GM12801 (cell line): ENCODE data around the gene NR5A2.

ENCODE experiments used
- TF ChIP-seq, protein P1 (sequence below): IDR thresholded peaks from one replicate; pipeline ENCODE4 v1.5.1; 2011; ENCODE audit warnings: control low read depth; ENCODE audit not compliant: insufficient read length; ENCODE audit errors: extremely low read depth

The NR5A2 gene

DNA sequence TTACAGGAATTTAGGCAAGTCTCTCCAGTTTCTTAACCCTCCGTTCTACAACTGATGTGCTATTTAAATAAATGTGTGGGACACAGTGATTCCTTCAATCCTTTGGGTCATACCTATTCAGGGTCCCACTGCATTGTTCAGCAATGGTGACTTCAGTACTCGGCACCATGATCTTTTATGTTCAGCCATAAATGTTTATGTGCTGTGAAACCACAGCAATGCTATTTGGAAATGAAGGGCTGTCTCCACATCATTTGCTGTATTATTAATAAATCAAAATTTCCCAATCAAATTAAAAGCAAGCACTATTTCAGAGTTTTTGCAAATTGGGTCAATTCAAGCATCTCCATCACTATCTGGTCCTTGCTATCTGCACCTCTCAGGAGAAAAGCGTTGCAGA is 84.8 kb downstream of the NR5A2 start:
- TF ChIP-seq, protein P1, sequence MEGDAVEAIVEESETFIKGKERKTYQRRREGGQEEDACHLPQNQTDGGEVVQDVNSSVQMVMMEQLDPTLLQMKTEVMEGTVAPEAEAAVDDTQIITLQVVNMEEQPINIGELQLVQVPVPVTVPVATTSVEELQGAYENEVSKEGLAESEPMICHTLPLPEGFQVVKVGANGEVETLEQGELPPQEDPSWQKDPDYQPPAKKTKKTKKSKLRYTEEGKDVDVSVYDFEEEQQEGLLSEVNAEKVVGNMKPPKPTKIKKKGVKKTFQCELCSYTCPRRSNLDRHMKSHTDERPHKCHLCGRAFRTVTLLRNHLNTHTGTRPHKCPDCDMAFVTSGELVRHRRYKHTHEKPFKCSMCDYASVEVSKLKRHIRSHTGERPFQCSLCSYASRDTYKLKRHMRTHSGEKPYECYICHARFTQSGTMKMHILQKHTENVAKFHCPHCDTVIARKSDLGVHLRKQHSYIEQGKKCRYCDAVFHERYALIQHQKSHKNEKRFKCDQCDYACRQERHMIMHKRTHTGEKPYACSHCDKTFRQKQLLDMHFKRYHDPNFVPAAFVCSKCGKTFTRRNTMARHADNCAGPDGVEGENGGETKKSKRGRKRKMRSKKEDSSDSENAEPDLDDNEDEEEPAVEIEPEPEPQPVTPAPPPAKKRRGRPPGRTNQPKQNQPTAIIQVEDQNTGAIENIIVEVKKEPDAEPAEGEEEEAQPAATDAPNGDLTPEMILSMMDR: no peak

DNA sequence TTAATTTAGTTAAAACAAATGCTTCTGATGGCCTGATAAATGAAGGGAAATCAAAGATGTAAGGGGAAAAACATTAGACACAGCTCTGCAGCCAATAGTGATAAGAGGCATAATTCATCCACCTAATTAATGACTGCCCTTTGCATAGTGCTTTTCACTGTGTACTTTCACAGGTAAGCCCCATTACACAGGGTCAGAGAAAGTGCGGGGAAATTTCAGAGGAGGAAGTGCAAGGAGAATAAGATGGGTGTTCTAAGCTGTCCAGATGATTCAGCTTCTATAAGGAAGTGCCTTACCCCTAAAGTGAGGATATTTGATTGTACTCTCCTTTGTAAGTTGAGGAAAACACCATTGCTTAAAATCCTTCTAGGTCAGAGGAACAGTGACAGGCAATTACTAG is 88.0 kb downstream of the NR5A2 start:
- TF ChIP-seq, protein P1: no peak

DNA sequence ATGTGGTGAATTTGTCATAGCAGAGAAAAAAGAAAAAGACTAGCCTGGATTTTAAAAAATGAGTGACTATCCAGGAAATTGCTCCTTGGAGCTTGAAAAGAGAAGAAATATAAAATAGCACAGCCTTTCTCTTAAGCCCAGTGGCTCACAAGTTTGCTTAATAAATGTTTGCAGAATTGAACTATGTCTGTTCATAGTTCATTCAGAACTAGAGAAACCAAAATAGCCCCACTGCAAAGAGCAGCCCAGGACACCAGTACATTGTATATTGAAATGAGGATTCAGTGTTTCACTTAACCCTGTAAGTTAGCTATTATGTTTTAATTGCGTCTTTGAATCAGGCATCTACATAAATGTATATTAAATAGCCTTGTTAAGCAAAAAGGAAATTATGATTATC is 88.8 kb downstream of the NR5A2 start:
- TF ChIP-seq, protein P1: no peak

DNA sequence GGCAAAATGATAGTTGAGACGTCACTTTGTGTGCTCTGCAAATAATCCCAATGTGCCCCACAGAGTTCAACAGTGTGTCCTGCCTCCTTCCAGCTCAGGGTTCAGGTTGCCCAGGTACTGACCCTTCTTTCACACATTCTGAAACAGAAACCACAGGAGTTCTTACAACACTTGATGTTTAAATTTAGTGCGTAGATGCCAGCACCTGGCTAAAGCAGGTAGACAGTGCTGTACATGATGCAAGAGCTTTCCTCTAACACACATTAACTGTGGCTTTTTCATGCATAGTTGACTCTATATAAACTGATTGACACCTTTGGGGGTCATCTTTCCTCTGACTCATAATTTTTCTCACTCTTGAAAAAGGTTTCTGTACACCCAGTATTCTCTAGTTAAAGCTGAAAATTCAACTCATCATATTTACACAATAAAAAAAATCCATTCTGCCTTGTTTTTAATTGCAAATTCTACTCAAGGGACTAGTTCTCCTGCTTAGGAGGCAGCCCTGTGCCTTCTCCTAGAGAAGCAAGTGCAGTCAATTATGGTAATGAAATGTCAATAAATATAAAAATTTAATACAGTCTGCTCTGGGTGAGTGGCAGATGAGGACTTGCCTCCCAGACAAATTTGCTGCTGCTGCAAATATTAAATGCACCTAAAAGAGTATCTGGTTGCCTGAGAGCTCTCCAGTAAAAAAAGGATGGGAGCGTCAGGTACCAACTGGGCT is 91.4 kb downstream of the NR5A2 start:
- TF ChIP-seq, protein P1: no peak

DNA sequence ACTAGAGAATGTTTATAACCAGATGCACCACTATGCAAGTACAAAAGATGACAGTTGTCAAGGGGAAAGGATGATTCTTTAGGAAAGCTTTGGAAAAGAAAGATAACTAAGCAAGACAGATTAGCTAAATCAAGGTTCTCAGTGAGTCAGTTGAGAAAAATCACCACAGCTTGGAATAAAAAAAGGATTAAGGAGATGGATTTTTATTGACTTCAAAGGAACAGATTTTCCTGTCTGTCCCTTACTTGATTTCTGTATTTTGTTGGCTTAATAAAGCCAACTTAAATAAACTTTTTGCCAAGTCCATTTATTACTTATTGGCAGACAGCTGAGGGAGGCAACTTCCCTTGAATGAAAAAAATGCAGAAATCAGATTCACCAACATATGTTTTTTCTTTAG is 93.9 kb downstream of the NR5A2 start:
- TF ChIP-seq, protein P1: no peak

DNA sequence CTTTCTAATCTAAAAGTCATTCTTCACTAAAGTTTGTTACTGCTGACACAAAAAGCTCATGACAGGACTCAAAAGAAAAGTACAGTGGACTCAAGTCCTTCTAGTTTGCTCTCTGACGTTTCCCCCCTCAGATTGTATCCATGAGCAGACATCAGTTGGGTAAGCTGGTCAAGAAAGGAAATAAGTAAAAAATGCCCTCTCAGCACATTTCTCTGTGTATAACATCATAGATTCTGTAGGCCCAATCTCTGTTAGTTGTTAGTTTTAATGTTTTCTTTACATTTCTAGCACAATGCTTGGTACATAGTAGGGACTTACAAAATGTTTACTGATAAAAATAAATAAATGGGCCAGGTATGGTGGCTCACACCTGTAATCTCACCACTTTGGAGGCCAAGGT is 96.8 kb downstream of the NR5A2 start:
- TF ChIP-seq, protein P1: no peak

DNA sequence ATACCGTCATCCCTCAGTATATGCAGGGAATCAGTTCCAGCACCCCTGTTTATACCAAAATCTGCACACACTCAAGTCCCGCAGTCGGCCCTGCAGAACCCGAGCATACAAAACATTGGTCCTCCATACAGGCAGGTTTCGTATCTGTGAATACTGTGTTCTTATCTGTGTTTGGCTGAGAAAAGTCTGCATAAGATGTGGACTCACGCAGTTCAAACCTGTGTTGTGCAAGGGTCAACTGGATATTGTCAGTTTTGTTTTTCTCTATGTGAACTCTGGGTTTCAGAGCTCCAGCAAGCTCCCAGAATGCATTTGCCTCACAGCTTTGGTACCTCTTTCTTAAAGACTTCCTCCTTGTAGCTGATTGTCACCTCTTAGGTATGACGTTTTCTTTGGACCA is 100.6 kb downstream of the NR5A2 start:
- TF ChIP-seq, protein P1: no peak
